ENCODE results near the gene CCDC197.

Gene CCDC197

DNA sequence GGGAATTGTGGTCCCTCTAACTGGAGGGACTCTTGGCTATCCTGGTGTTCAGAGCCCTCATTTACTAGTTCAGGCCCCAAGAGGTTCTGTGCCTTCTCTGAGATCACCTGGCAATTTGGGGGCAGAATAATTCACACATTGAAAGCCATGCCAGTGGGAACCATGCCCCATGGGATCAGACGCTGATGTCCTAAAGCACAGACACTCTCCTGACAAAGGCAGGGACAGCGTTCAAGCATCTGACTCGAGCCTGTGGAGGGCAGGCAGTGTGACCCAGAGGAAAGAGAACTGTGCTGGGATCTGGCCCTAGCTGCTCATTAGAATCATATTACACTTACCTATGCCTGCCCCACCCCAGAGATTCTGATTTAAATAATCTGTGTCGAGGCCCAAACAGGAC lies 18.4 kb upstream of the CCDC197 start:
- DNase-seq, result peak in 1 of 2 experiments; percentile 42

DNA sequence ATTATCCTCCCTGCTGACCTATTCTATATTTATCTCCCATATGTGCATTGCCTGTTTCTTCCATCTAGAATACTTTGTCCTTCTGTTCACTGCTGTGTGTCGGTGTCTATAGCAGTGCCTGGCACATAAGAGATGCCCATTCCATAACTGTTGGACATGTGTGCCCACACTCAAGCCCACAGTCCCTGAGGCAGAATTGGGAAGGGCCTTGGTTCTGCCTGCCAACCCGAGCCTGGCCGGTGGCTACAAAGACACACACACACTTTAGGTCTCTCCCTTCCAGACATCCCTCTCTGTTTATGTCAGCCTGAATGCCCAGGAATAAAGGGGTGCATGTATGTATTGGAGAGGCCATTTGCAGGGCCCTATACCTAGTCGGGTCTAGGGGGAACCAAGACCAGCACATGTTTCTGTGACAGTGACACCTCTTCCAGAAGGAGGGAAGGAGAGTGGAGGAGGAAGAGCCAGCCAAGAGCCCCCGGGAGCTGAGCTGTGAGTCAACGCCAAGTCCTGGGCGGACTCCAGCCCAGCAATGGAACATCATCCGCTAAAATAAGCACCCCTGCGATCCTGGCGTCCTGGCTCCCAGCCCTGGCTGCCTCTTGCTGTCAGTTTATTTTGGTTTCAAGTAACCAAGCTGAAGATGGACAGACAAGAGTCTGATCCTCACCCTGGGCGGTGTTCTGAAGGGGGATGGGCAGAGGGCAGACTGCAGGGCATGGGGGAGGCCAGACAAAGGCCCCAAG lies 16.5 kb upstream of the CCDC197 start:
- no peak for DNase-seq

DNA sequence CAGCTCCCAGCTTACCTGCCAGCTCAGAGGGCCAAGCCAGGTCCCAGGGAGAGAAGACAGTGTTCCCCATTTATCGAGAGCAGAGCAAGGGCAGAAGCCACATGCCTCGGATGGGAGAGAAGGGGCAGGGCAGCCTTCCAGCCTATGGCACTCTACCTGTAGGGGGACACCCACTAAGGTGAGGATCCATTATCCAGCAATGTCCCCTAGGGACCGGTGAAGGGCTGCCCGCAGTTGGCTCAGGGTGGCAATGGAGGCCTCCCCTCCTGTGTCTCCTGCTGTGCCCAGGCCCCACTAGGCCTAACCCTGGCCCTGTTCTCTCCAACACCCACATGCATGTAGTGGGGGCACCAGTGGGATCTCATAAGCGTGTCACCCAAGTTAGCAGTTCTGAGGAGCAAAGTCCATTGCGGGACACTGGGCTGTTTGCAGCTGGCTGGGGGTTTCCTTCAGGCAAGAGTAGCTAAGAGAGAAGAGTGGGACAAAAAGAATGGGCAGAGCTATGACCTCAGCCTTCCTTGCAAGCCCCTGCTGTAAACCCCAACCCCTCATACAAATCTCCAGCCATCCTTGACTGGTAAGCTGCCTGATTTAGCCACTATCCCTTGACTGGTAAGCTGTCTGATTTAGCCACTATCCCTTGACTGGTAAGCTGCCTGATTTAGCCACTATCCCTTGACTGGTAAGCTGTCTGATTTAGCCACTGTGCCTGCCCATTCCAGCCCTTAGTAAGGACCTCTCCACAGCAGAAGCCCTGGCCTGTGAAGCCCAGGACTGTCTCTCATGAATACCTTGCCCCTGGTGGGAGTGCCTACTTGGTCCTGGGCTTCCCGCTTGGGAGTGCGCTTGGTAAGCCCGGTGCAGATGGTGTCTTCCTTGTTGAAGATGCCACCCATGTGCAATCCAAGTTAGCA lies 15.5 kb upstream of the CCDC197 start:
- no peak for DNase-seq

DNA sequence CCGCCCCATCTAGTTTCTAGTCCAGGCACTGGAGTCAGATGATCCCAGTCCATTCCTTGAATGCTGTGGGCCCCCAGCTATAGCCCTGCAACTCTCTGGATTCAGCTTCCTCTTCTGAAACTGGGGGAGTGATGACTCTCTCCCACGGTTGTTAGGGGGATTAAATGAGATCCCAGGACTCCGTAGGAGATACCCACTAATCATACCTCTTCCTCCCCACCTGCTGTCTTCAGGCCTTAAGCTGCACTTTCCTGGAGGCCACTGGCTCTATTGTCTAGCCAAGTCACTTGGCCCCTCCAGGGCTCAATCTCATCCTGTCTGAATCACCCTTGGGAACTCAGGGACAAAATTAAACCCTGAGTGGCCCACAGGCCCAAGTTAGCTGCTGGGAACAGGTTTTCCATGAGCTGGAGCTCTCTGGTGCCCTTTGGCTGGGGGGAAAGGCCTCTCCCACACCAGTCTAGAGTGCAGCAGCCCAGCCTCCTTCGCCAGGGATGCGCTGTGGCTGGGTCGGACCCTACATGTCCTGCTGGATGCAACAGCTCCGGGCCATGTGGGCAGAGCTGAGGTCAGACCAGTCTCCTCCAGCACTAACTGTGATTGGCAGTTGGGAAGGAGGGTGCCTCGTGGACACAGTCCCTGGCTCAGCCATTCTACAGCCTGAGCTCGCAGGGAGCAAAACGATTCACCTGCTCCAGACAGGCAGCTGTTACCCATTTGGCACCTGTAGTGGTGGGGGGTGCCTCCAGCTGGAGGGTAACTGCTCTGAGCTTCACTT lies 14.7 kb upstream of the CCDC197 start:
- no peak for DNase-seq

DNA sequence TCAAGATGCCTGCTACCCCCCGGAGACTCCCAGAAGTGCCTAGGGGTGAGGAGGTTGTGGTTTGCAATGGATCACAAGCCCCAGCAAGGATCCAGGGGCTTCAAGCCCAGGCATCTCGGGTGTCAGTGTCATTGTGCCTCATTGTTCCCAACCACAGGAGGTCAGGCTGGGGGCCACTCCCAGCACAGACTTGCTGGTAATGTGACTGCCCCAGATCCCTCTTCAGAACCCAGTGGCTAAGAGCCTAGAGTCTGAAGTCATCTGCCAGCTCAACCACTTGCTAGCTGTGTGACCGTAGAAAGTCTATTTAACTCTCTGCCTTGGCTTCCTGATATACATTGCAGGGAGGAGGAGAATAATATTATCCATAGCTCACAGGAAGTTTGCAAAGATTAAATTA lies 13.0 kb upstream of the CCDC197 start:
- DNase-seq, result no peak

DNA sequence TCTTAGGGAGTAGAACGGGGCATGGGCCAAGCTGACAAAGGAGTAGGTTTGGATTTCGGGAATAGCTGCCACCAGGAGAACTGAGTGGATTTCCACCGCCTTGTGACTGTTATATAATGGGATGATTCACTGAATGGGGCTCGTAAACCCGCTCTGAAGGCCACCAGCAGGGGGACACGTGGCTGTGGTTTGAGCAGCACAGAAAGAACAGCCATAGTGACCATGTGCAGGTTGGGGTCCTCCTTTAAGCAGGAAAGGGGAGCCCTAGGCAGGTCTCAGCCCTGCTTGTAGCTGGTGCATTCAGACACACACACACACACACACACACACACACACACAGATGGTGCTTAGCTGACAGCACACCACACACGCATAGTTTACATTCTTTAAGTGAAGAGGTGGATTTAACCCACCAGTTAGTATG lies 12.1 kb upstream of the CCDC197 start:
- DNase-seq, result no peak

DNA sequence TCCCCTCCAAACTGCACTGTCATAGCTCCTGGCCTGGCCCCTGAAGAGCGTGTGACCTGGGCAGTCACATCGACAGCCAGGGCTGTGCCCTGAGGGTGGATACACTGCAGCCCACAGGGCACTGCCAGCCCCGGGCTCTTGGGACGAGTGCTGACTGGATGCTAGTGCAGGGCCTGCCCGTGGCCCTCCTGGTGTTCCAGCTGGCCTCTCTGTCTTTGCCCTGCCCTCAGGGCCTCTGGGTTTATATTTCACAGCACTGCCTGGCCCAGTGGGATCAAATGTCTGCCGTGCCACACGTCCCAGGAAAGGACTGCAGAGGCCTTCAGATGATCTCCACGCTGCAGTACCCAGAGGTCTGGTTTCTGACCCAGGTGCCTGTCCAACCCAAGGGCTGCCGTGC lies 10.1 kb upstream of the CCDC197 start:
- no peak for DNase-seq

DNA sequence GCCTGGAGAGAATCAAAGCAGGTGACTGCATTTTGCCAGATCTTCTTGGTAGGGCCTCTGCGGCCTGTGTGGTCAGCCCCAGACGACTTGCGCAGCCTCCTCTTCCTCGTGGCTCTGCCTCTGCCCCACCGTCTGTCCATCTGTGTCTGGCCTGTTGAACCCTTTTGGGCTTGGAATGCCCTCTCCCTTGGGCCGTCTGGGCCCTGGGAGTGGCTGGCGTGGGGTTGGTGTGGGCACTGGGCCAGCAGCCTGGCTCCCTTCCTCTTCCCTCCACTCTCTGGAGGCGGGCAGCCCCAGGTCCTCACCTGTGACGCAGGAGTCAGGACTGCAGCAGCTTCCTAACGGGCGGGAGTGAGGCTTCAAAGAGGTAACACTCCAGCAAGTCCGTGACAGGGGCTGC lies 9.7 kb upstream of the CCDC197 start:
- no peak for DNase-seq

DNA sequence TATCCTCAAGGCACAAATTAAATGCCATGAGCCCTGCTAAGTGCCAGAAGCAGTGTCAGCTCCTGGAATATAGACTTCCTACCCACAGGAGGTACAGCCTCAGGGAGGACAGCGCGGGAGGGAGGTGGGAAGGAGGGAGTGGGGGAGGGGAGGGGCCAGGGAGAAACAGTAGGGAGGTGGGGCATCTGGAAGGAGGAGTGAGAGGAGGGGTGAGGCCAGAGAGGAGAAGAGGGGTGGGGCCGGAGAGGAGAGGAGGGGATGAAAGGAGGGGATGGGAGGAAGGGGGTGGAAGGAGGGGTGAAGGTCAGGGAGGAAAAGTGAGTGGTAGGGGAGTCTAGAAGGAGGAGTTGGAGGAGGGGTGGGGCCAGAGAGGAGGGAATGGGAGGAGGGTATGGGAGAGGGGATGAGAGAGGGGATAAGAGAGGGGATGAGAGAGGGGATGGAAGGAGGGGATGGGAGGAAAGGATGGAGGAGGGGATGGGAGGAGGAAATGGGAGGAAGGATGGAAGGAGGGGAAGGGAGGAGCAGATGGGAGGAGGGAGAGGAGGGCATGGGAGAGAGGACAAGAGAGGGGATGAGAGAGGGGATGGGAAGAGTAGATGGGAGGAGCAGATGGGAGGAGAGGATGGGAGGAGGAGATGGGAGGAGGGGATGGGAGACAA lies 9.2 kb upstream of the CCDC197 start:
- no peak for DNase-seq

DNA sequence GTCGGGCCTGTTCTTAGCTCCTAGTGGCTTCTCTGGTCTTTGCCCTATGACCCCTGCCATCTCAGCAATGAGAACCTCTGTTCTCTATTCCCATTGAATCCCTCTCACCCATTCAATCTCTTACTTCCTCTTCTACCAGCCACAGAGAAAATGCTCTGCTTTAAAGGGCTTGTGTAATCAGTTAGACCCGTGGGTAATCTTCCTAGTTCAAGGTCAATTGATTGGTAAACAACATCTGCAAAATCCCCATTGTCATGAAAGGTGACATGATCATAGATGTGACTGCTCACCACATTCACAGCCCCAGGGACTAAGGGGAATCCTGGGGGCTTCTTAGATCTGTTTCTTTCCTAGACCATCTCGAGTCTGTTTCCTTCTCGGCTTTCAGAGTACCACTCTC lies 7.2 kb upstream of the CCDC197 start:
- DNase-seq, result no peak

DNA sequence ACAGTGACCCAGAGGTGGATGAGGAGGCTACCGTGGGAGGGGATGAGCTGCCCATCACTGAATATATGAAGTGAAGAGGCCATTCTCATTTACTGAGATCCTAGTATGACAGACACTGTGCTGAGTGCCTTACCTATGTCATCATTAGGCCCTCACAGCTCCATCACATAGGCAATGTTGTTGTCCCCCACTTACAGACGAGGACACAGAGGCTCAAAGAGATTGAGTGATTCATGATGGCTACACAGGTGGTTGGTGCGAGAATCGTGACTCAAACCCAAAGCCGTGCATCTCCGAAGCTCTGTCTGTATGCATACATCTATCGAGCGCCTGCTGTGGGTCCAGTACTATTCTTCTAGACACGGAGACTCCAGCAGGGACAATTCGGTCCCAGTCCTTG lies 5.9 kb upstream of the CCDC197 start:
- no peak for DNase-seq

DNA sequence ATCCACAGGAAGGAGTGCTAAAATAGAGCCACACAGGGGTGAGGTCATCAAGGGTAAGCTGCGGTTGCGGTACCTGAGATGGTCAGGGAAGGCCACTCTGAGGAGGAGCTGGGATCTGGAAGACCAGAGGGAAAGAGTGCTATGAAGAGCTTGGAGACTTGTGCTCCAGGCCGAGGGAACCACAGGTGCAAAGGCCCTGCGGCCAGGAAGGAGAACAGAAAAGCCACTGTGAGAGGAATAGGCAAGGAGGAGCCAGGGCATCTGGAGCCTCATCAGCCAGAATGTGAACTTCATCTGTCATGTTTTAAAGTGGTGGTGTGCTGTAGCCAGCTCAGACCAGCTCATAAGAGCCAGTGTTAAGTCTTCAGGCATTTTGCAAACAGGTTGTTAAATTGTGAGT lies 5.5 kb upstream of the CCDC197 start:
- DNase-seq, result no peak

DNA sequence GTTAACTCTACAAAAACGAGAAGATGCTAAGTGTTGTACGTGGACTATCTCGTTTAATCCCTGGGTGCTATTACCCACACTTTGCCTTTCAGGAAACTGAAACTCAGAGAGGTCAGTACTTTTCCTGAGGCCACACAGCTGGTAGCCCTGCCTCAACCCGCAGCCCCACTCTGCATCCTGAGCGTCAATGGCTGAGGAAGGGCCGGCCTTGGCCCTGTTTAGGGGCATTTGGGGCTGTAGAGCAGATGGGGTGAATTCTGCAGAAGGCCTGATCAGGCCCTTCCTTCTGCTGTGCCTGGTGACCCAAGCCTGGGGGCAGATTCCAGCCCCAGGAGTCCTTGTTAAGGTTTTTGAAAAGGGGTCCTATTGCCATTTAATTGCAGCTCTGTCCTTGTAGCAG lies 3.7 kb upstream of the CCDC197 start:
- no peak for DNase-seq

DNA sequence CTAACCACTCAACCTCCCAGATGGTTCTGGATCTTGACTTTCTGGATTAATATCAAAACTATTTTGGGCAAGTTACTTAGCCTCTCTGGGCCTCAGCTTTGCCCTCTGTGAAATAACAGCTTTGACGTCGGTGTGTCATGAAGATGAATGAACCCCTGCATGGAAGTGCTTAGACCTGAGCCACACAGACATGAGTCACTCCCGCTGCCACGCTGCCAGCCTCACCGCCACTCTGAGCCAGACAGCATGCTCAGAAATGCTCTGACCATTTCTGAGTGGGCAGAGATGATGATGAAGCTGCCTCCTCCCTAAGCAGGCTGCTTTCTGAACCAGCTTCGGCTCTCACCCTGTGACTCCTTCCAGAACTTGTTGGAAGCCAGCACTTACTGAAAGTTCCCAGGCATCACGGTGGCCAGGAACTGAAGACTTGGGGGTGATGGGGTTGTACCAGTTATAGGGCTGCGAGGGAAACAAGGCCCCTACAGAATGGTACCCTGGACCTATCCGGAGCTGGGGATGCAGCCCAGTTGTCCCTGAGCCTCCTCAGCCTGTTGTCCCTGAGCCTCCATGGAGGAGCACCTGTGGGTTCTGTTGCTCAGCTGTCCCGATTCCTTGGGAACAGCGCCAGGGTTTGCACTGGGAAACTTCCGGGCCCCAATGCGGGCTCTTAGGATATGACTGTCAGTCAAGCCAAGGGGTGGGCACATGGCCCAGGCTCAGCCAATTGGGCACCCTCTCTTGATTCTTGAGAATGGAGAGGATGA lies 2.0 kb upstream of the CCDC197 start:
- DNase-seq, result peak; percentile 70 to 77

DNA sequence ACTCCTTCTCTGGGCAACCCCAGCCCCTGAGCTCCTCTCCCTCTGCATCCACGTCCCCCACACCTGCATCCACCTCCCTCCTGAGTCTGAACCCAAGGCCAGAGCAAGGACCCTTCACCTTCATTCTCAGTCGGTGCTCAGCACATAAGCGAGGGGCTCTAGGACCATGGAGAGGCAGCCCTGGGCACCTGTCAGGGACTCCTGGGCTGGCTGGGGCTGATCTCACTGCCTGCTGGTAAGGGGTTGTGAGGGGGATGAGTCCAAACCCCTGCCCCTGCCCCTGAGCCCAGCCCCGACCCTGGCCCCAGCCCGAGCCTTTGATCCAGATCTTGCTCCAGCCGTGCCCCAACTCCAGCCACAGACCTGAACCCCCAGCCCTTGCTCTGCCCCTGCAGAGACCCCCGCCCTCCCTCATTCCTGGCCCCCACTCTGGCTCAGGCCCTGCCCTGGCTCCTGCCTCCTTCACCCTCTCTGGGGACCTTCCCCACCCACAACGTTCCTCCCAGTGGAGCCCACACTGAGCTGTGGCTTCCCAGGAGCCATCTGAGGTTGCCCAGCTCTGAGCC lies 888 bp upstream of the CCDC197 start:
- DNase-seq, result no peak

DNA sequence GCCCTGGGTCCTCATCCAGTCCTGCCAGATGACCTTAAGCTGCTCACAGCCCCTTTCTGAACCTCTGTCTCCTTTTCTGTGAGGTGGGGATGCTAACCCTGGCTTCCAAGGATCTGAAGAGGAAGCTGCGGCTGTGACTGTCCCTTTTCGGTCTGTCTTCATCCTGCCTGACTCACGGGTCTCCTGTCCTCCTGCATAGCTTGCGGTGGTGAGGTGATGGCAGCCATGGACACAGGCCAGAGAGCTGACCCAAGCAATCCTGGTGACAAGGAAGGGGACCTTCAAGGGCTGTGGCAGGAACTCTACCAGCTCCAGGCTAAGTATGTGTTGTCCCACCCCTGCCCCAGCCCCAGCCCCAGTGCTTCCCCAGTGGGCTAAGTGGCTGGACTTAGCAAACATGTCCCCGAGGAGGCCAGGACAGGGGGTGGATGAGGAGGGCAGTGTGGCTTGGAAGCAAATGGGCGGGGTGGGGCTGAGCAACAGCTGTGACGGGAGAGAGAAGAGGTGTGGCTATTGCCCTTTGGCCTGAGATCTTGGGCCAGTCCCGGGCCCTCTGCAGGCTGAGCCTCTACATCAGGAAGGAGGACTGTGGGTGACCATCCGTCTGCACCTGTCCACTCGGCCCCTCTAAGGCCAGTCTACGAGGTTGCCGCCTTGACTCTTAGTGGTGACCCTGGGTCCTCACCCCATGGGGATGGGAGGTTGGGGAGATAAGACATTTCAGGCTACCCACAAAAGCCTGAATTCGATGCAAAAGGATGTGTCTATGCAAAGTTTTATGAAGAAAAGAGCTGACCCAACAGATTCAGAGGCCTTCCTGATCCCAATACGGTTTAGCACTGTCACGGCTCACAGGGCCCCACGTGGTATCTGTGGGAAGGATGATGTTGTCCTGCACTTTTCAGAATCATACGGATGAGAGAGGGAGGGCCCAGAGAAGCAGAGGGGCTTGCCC lies 1.1 kb downstream of the CCDC197 start:
- no peak for DNase-seq

DNA sequence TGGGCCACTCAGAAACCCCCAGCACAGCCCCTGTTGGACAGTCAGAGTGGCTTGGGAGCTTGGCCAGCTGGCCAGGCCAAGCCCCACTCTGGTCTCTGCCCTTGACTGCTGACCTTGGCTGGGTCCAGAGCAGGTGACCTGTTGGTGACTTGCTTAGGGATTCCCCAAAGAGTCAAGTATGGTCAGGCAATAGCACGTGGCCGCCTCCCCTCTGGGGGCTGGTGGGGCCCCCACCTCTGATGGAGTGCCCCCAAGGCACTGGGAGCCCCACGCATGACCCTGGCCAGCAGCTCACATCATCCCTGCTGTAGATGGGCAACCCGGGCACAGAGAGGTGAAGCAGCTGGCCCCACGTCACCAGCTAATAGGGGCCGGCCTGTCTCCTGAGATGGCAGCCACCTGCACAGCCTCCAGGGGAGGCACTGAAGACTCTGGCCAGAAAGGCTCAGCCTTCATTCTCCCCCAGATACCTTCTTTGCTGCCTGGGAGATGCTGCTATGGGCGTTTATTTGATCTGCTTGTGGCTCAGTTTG lies 1.8 kb downstream of the CCDC197 start:
- DNase-seq, result no peak

DNA sequence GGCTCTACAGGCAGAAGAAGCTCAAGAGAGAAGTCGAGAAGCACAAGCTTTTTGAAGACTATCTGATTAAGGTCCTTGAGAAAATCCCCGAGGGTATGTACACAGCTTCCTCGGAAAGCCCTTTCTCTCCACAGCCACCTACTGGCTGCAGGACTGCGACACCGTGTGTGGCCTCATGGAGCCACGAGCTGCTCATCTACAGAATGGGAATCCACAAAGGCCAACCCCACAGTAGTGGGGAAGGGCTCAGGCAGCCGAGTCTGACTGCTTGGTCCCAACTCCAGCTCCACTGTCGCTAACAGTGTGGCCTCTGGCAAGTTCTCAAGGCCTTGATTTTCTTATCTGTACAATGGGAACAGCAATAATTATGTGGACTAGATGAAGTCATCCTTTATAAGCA lies 2.5 kb downstream of the CCDC197 start:
- no peak for DNase-seq

DNA sequence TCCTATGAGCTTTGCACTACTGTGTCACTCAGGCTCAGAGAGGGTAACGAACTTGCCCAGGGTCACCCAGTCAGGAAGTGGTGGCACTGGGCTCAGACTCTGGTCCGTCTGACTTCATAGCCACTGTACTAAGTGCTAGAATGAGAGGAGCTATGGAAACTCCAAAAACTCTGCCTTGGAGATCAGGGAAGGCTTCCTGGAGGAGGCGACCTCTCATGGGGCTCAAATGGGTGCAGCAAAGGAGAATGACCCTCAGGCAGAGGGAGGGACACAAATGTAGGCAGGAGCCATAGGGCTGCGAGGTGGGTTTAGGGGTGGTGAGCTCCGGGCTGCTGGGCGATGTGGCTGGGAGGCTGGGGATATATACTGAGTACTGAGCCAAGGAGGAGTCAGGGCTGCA lies 3.2 kb downstream of the CCDC197 start:
- no peak for DNase-seq

DNA sequence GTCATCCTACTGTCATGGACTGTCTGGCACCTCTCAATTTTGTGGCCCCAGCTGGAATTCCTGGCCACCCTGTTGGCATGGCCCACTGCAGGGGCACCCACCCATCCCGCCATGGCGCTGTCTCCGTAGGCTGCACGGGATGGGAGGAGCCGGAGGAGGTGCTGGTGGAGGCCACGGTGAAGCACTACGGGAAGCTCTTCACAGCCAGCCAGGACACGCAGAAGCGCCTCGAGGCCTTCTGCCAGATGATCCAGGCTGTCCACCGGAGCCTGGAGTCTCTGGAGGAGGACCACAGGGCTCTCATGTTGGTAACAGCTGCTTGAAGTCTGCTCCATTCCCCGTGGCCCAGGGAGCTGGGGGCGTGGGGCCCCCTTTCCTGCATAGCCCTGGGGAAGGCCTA lies 3.9 kb downstream of the CCDC197 start:
- no peak for DNase-seq

All from activated CD4-positive, alpha-beta T cell treated with anti-CD3 and anti-CD28 coated beads, Interleukin-2, amount 50 U/mL, for 48 hours (primary cell).